NCI-H1105 (cell line): ENCODE measurements around the gene ANKRD36.
A peak's percentile ranks its signal among the peaks of the same experiment; 100 is the strongest.
"Not testable (repeated sequence)": the region's sequence is repeated elsewhere in the genome, so short reads cannot be mapped to it uniquely, and the experiment has no call there.

Experiments
- DNase-seq: peaks from one replicate; lab custom pipeline; 2025; lab: John Stamatoyannopoulos, UW

ANKRD36 gene

GRCh38 chr2:97113050-97113881 lies at the start of gene ANKRD36:
ANKRD36 (plus strand) TSS chr2:97113153; CDS start chr2:97113740, 587 bp downstream.
- not testable (repeated sequence) for DNase-seq

GRCh38 chr2:97066030-97066429 lies 46.9 kb upstream of the ANKRD36 start:
- DNase-seq: not testable (repeated sequence)

GRCh38 chr2:97067279-97068004 lies 45.5 kb upstream of the ANKRD36 start:
- DNase-seq: no peak

- no peak for DNase-seq
Observed at GRCh38 chr2:97068074-97068473, 44.9 kb upstream of the ANKRD36 start.

GRCh38 chr2:97068722-97069121 lies 44.2 kb upstream of the ANKRD36 start:
- DNase-seq: not testable (repeated sequence)

GRCh38 chr2:97070915-97071314 lies 42.0 kb upstream of the ANKRD36 start:
- not testable (repeated sequence) for DNase-seq

GRCh38 chr2:97077213-97077612 lies 35.7 kb upstream of the ANKRD36 start:
- not testable (repeated sequence) for DNase-seq

- DNase-seq: not testable (repeated sequence)
Observed at GRCh38 chr2:97080855-97081254, 32.1 kb upstream of the ANKRD36 start.

GRCh38 chr2:97082206-97082605 lies 30.7 kb upstream of the ANKRD36 start:
- DNase-seq: not testable (repeated sequence)

- DNase-seq: not testable (repeated sequence)
Observed at GRCh38 chr2:97083516-97083915, 29.4 kb upstream of the ANKRD36 start.

GRCh38 chr2:97085093-97085492 lies 27.9 kb upstream of the ANKRD36 start:
- DNase-seq: not testable (repeated sequence)

GRCh38 chr2:97088706-97089105 lies 24.2 kb upstream of the ANKRD36 start:
- not testable (repeated sequence) for DNase-seq

GRCh38 chr2:97092946-97093345 lies 20.0 kb upstream of the ANKRD36 start:
- not testable (repeated sequence) for DNase-seq

- not testable (repeated sequence) for DNase-seq
Observed at GRCh38 chr2:97093983-97094771, 18.8 kb upstream of the ANKRD36 start.

GRCh38 chr2:97094772-97095611 lies 18.0 kb upstream of the ANKRD36 start, which contains the start of gene FAHD2B:
FAHD2B (minus strand) TSS chr2:97094882; CDS start chr2:97091706, 3,176 bp downstream.
- peak; percentile 39 for DNase-seq

- no peak for DNase-seq
Observed at GRCh38 chr2:97095661-97096060, 17.3 kb upstream of the ANKRD36 start.

- DNase-seq: not testable (repeated sequence)
Observed at GRCh38 chr2:97098786-97099372, 14.1 kb upstream of the ANKRD36 start.

GRCh38 chr2:97106878-97107277 lies 6.1 kb upstream of the ANKRD36 start:
- DNase-seq: not testable (repeated sequence)

GRCh38 chr2:97111246-97111645 lies 1.7 kb upstream of the ANKRD36 start:
- DNase-seq: not testable (repeated sequence)

GRCh38 chr2:97112320-97113049 lies 468 bp upstream of the ANKRD36 start:
- DNase-seq: not testable (repeated sequence)
